GM12878 (cell line): Measurements from ENCODE around the gene LMAN2L. TPM values are rescaled to one million over a fixed set of nuclear protein-coding genes. Genes with fewer than 3 reads are reported as not detected.

Source experiments
- ATAC-seq: fragments of 200-7000 bp; cut with Tn5 transposase; 3 replicates; pipeline ENCODE4 v1.9.1; 2020; ENCODE audit warnings: mild to moderate bottlenecking, moderate library complexity
- BruUV-seq: library from RNA; stranded (reverse); fragments of 400-500 nt; replicated peaks from 2 replicates; lab custom pipeline; 2021; lab: Mats Ljungman, UMichigan
- CTCF ChIA-PET: fragments of 300-600 bp; sonication (Branson Sonifier 250); formaldehyde crosslinking; extraction: SDS; loops from one replicate; lab custom pipeline; 2021; ENCODE audit warnings: inconsistent platforms; lab: Yijun Ruan, JAX
- POLR2A ChIA-PET: fragments of 350-600 bp; formaldehyde crosslinking; extraction: SDS; loops from one replicate; lab custom pipeline; 2021; ENCODE audit warnings: inconsistent platforms; lab: Charles Lee
- RAD21 ChIA-PET: fragments of 300-600 bp; sonication (Branson Sonifier 250); formaldehyde crosslinking; loops from one replicate; lab custom pipeline; 2023; ENCODE audit warnings: antibody characterized with exemption; ENCODE audit not compliant: unreplicated experiment; lab: Charles Lee
- SMC1A ChIA-PET: fragments of 300-600 bp; sonication (Branson Sonifier 250); formaldehyde crosslinking; loops from one replicate; lab custom pipeline; 2023; ENCODE audit not compliant: unreplicated experiment, uncharacterized antibody; lab: Charles Lee
- DNase-seq: peaks from one replicate; pipeline ENCODE4 v3.0.0-alpha.2; 2011; ENCODE audit warnings: low read depth, low spot score
- FAIRE-seq: peaks from 3 replicates; lab custom pipeline; 2011; peaks lifted over from hg19 to GRCh38; lab: Jason Lieb, UNC
- H2AFZ ChIP-seq: 2 replicates; pipeline ENCODE4 v1.6.0; 2011; ENCODE audit warnings: low read depth, low read length, control low read depth; ENCODE audit not compliant: control insufficient read depth
- H3K27ac ChIP-seq: 2 replicates; pipeline ENCODE4 v1.5.1; 2011; ENCODE audit warnings: control low read depth; ENCODE audit not compliant: control insufficient read depth, insufficient read depth
- H3K27me3 ChIP-seq, 2 experiments: replicated peaks in 1 of 2; 2 replicates each; pipeline versions ENCODE4 v1.6.0 to v1.6.1; 2011; ENCODE audit warnings: low read length in 1 of 2; ENCODE audit not compliant: control insufficient read depth in 2 of 2, insufficient read depth in 2 of 2
- H3K36me3 ChIP-seq, 2 experiments: 2 replicates each; pipeline ENCODE4 v1.5.1; 2011; ENCODE audit warnings: low read length in 1 of 2; ENCODE audit not compliant: control insufficient read depth in 2 of 2, insufficient read depth in 2 of 2
- H3K4me1 ChIP-seq: 2 replicates; pipeline ENCODE4 v1.6.1; 2011; ENCODE audit warnings: mild to moderate bottlenecking, low read length, moderate library complexity, mixed read lengths; ENCODE audit not compliant: control insufficient read depth, insufficient read depth
- H3K4me2 ChIP-seq: 2 replicates; pipeline ENCODE4 v1.6.0; 2011; ENCODE audit warnings: control low read depth; ENCODE audit not compliant: control insufficient read depth, insufficient read depth
- H3K4me3 ChIP-seq: fragments of 200-600 bp; sonication (generic); 2 replicates; pipeline ENCODE4 v1.5.1; 2016
- H3K79me2 ChIP-seq: 2 replicates; pipeline ENCODE4 v1.6.0; 2011; ENCODE audit warnings: low read length; ENCODE audit not compliant: control insufficient read depth, insufficient read depth
- H3K9ac ChIP-seq: 2 replicates; pipeline ENCODE4 v1.8.0; 2011; ENCODE audit warnings: low read length, control low read depth, mixed read lengths; ENCODE audit not compliant: control insufficient read depth, insufficient read depth
- H3K9me3 ChIP-seq: replicated peaks from 3 replicates; pipeline ENCODE4 v1.5.1; 2011; ENCODE audit warnings: mild to moderate bottlenecking, low read length; ENCODE audit not compliant: control insufficient read depth, insufficient read depth
- H4K20me1 ChIP-seq: 2 replicates; pipeline ENCODE4 v1.6.0; 2011; ENCODE audit not compliant: control insufficient read depth, insufficient read depth
- EP300 ChIP-seq, 2 experiments: fragments of 150-350 bp in 1 of 2; IDR thresholded peaks; 2 replicates each; pipeline ENCODE4 v1.6.1; 2011 to 2012; ENCODE audit warnings: low read depth in 2 of 2, low read length in 2 of 2, borderline replicate concordance in 1 of 2, improper control_type of control experiment in 1 of 2, inconsistent platforms in 1 of 2; ENCODE audit not compliant: control insufficient read depth in 1 of 2
- NBN ChIP-seq: fragments of 450-650 bp; IDR thresholded peaks from 2 replicates; pipeline ENCODE4 v1.6.1; 2016
- RBBP5 ChIP-seq: fragments of 200-600 bp; sonication (generic); conservative IDR thresholded peaks from 2 replicates; pipeline ENCODE4 v1.6.1; 2016
- TAF1 ChIP-seq: IDR thresholded peaks from 2 replicates; pipeline ENCODE4 v1.6.1; 2011; ENCODE audit warnings: mild to moderate bottlenecking, low read depth, low read length, borderline replicate concordance
- TCF3 ChIP-seq: IDR thresholded peaks from 2 replicates; pipeline ENCODE4 v1.6.1; 2012; ENCODE audit warnings: low read depth, mild to moderate bottlenecking, low read length, borderline replicate concordance; ENCODE audit not compliant: insufficient read depth
- WGBS: methylation state at CpG from one replicate; pipeline ENCODE4 v1.1.6; 2016; ENCODE audit warnings: low lambda C conversion rate; ENCODE audit not compliant: insufficient replicate concordance, insufficient coverage; ENCODE audit errors: missing lambda C conversion rate; 5-methylcytosine and 5-hydroxymethylcytosine counted together
- in situ Hi-C: fragments of 300-500 bp; cut with MboI; formaldehyde crosslinking; loops from 9 replicates; pipeline ENCODE4 v1.14.3; 2018; ENCODE audit warnings: mixed read lengths
- intact Hi-C: fragments of 100-400 bp; cut with micrococcal nuclease; formaldehyde crosslinking; loops from one replicate; pipeline ENCODE4 v1.14.2; 2022; ENCODE audit not compliant: unreplicated experiment
- polyA plus RNA-seq, 11 experiments: library from polyadenylated mRNA; depleted of rRNA in 4 of 11; unstranded in 6 of 11; stranded (reverse) in 5 of 11; fragments of >200 nt; fragmentation: Nextera tagmentation in 4 of 11; fragmentation: Illumina TruSeq in 1 of 11; extraction: Ambion mirVana in 4 of 11; extraction: Trizol in 1 of 11; gene quantifications; 1 replicate in 1 of 11; 2 replicates in 10 of 11; pipeline versions ENCODE4 v1.2.1 to v1.2.3, GENCODE V29; 2011 to 2016; ENCODE audit warnings: inconsistent platforms in 2 of 11, missing spikeins in 2 of 11, low read depth in 1 of 11
- total RNA-seq, 4 experiments: library from RNA; depleted of rRNA in 3 of 4; stranded (reverse); fragments of >200 nt in 3 of 4; fragmentation: Illumina TruSeq in 1 of 4; extraction: Trizol in 1 of 4; gene quantifications; 2 replicates each; pipeline versions ENCODE4 v1.2.1 to v1.2.3, GENCODE V29; 2013 to 2021
- TF ChIP-seq, protein P1 (sequence below): IDR thresholded peaks from 2 replicates; pipeline ENCODE4 v1.6.1; 2012; ENCODE audit warnings: low read depth, low read length, improper control_type of control experiment
- TF ChIP-seq, protein P2 (sequence below): fragments of 450-650 bp; IDR thresholded peaks from 2 replicates; pipeline ENCODE4 v1.6.1; 2016; ENCODE audit warnings: mild to moderate bottlenecking
- TF ChIP-seq, protein P3 (sequence below): fragments of 450-650 bp; IDR thresholded peaks from 2 replicates; pipeline ENCODE4 v1.6.1; 2016; ENCODE audit warnings: mild to moderate bottlenecking, moderate library complexity, borderline replicate concordance
- TF ChIP-seq, protein P4 (sequence below): fragments of 450-650 bp; IDR thresholded peaks from 2 replicates; pipeline ENCODE4 v1.6.1; 2017; ENCODE audit warnings: mild to moderate bottlenecking, moderate library complexity

The LMAN2L gene
- total and polyA plus RNA-seq, 10 of the 15 experiments (the other 5 are each of a cell fraction or from before 2014, with no cell fraction given): 5.7 to 16.3 (median 10.7) TPM

DNA sequence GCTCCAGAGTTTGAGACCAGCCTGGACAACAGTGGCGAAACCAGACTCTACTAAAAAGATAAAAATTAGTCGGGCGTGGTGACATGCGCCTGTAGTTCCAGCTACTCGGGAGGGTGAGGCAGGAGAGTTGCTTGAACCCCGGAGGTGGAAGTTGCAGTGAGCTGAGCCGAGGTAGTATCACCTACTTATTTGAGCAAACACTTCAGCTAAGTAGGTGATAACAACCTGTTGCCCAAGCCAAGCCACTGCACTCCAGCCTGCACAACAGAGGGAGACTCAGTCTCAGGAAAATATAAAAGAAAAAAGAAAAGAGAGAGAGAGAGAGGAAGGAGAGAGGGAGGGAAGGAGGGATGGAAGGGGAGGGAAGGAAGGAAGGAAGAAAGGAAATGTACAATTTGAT is 76.0 kb downstream of the LMAN2L start (continued):
- TF ChIP-seq, protein P1, sequence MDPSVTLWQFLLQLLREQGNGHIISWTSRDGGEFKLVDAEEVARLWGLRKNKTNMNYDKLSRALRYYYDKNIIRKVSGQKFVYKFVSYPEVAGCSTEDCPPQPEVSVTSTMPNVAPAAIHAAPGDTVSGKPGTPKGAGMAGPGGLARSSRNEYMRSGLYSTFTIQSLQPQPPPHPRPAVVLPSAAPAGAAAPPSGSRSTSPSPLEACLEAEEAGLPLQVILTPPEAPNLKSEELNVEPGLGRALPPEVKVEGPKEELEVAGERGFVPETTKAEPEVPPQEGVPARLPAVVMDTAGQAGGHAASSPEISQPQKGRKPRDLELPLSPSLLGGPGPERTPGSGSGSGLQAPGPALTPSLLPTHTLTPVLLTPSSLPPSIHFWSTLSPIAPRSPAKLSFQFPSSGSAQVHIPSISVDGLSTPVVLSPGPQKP: no peak
- TF ChIP-seq, protein P2, sequence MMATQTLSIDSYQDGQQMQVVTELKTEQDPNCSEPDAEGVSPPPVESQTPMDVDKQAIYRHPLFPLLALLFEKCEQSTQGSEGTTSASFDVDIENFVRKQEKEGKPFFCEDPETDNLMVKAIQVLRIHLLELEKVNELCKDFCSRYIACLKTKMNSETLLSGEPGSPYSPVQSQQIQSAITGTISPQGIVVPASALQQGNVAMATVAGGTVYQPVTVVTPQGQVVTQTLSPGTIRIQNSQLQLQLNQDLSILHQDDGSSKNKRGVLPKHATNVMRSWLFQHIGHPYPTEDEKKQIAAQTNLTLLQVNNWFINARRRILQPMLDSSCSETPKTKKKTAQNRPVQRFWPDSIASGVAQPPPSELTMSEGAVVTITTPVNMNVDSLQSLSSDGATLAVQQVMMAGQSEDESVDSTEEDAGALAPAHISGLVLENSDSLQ: no peak
- TF ChIP-seq TAF1 (no peak), NBN (no peak)
- TF ChIP-seq, protein P3, sequence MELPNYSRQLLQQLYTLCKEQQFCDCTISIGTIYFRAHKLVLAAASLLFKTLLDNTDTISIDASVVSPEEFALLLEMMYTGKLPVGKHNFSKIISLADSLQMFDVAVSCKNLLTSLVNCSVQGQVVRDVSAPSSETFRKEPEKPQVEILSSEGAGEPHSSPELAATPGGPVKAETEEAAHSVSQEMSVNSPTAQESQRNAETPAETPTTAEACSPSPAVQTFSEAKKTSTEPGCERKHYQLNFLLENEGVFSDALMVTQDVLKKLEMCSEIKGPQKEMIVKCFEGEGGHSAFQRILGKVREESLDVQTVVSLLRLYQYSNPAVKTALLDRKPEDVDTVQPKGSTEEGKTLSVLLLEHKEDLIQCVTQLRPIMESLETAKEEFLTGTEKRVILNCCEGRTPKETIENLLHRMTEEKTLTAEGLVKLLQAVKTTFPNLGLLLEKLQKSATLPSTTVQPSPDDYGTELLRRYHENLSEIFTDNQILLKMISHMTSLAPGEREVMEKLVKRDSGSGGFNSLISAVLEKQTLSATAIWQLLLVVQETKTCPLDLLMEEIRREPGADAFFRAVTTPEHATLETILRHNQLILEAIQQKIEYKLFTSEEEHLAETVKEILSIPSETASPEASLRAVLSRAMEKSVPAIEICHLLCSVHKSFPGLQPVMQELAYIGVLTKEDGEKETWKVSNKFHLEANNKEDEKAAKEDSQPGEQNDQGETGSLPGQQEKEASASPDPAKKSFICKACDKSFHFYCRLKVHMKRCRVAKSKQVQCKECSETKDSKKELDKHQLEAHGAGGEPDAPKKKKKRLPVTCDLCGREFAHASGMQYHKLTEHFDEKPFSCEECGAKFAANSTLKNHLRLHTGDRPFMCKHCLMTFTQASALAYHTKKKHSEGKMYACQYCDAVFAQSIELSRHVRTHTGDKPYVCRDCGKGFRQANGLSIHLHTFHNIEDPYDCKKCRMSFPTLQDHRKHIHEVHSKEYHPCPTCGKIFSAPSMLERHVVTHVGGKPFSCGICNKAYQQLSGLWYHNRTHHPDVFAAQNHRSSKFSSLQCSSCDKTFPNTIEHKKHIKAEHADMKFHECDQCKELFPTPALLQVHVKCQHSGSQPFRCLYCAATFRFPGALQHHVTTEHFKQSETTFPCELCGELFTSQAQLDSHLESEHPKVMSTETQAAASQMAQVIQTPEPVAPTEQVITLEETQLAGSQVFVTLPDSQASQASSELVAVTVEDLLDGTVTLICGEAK: no peak

DNA sequence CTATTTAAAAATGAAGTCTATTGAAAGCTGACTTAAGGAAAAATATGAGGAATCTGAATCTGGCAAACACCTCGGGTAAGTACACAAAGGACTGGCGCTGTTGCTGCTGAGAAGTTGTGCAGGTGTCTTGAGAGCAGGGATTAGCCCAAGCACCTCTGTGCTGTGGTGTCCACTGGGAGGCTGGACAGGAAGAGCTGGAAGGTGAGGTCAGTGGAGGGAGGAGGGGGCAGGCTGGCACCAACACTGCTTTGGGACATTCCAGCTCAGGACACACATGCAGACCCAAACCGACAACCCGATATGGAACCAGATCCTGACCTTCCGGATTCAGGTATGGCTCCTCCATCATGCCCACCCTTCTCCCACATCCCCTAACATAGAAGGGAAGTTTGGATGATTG is 76.7 kb downstream of the LMAN2L start:
- no peak for FAIRE-seq
- CTCF ChIA-PET: interaction anchor here (0.9 kb wide), 1 partner anchor 195 kb away, joined by 3 read pairs; the partner anchor contains the start of gene ANKRD39

More for the DNA sequence above, 76.7 kb downstream of the LMAN2L start:
- DNase-seq (no peak), ATAC-seq (no peak)
- H3K9ac ChIP-seq: no peak overlapping the region
- RAD21 ChIA-PET: no interaction called here
- H3K79me2 ChIP-seq: no peaks in the 10 kb centered on the region
- in situ Hi-C loops (no loop called here), intact Hi-C loops (no loop called here)
- 77% methylated on average over 5 of the region's 5 CpGs for WGBS
- no peaks in the 10 kb centered on the region for H3K4me1 ChIP-seq
- SMC1A ChIA-PET: no interaction called here
- H3K27ac ChIP-seq: no peak overlapping the region
- H3K36me3 ChIP-seq: no peaks in the 10 kb centered on the region
- POLR2A ChIA-PET: interaction anchor here (0.9 kb wide), 1 partner anchor 100 kb away, joined by 3 read pairs; no protein-coding TSS in a partner anchor
- no peak overlapping the region for H3K4me2 ChIP-seq
- H4K20me1 ChIP-seq: no peaks in the 10 kb centered on the region
- H3K4me3 ChIP-seq: no peak overlapping the region
- BruUV-seq: no TSS peak
- H3K9me3 ChIP-seq: no peaks in the 10 kb centered on the region
- 0 out of 4 replicates have a peak, but pooled peaks cover 0 to 2% of the 10 kb centered on the region in 2 experiments for H3K27me3 ChIP-seq
- no peak for TF ChIP-seq TCF3
- no peak for TF ChIP-seq RBBP5
- no peak for TF ChIP-seq EP300 (IDR thresholded peaks at IDR 0.05; ENCODE audit: borderline replicate concordance in 1 of 2, control insufficient read depth in 1 of 2, low read depth in 2 of 2, low read length in 2 of 2)
- TF ChIP-seq, protein P4, sequence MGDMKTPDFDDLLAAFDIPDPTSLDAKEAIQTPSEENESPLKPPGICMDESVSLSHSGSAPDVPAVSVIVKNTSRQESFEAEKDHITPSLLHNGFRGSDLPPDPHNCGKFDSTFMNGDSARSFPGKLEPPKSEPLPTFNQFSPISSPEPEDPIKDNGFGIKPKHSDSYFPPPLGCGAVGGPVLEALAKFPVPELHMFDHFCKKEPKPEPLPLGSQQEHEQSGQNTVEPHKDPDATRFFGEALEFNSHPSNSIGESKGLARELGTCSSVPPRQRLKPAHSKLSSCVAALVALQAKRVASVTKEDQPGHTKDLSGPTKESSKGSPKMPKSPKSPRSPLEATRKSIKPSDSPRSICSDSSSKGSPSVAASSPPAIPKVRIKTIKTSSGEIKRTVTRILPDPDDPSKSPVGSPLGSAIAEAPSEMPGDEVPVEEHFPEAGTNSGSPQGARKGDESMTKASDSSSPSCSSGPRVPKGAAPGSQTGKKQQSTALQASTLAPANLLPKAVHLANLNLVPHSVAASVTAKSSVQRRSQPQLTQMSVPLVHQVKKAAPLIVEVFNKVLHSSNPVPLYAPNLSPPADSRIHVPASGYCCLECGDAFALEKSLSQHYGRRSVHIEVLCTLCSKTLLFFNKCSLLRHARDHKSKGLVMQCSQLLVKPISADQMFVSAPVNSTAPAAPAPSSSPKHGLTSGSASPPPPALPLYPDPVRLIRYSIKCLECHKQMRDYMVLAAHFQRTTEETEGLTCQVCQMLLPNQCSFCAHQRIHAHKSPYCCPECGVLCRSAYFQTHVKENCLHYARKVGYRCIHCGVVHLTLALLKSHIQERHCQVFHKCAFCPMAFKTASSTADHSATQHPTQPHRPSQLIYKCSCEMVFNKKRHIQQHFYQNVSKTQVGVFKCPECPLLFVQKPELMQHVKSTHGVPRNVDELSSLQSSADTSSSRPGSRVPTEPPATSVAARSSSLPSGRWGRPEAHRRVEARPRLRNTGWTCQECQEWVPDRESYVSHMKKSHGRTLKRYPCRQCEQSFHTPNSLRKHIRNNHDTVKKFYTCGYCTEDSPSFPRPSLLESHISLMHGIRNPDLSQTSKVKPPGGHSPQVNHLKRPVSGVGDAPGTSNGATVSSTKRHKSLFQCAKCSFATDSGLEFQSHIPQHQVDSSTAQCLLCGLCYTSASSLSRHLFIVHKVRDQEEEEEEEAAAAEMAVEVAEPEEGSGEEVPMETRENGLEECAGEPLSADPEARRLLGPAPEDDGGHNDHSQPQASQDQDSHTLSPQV: no peak
- TF ChIP-seq, all 136 proteins: peak for 0
- no peak overlapping the region for H2AFZ ChIP-seq
